PC-9 (cell line): ENCODE measurements around the gene MYL7.

ENCODE experiments used
- CTCF ChIP-seq: fragments of 200-600 bp; sonication (generic); conservative IDR thresholded peaks from 2 replicates; pipeline ENCODE4 v1.6.1; 2017; ENCODE audit warnings: mixed run types, antibody characterized with exemption, mild to moderate bottlenecking, moderate library complexity
- EZH2 ChIP-seq: fragments of 200-600 bp; sonication (generic); IDR thresholded peaks from 2 replicates; pipeline ENCODE4 v1.8.0; 2017; ENCODE audit warnings: antibody characterized with exemption, low read depth

- TF ChIP-seq CTCF (no peak), EZH2 (no peak)
These were observed 3.4 kb upstream of the MYL7 start for GRCh38 chr7:44144426-44144967.
